GM12878 (cell line): Measurements from ENCODE around the gene AK8. TPM values are rescaled to one million over a fixed set of nuclear protein-coding genes. Genes with fewer than 3 reads are reported as not detected.

ENCODE experiments used
- ATAC-seq: fragments of 200-7000 bp; cut with Tn5 transposase; 3 replicates; pipeline ENCODE4 v1.9.1; 2020; ENCODE audit warnings: mild to moderate bottlenecking, moderate library complexity
- BruUV-seq: library from RNA; stranded (reverse); fragments of 400-500 nt; replicated peaks from 2 replicates; lab custom pipeline; 2021; lab: Mats Ljungman, UMichigan
- CTCF ChIA-PET: fragments of 300-600 bp; sonication (Branson Sonifier 250); formaldehyde crosslinking; extraction: SDS; loops from one replicate; lab custom pipeline; 2021; ENCODE audit warnings: inconsistent platforms; lab: Yijun Ruan, JAX
- POLR2A ChIA-PET: fragments of 350-600 bp; formaldehyde crosslinking; extraction: SDS; loops from one replicate; lab custom pipeline; 2021; ENCODE audit warnings: inconsistent platforms; lab: Charles Lee
- RAD21 ChIA-PET: fragments of 300-600 bp; sonication (Branson Sonifier 250); formaldehyde crosslinking; loops from one replicate; lab custom pipeline; 2023; ENCODE audit warnings: antibody characterized with exemption; ENCODE audit not compliant: unreplicated experiment; lab: Charles Lee
- SMC1A ChIA-PET: fragments of 300-600 bp; sonication (Branson Sonifier 250); formaldehyde crosslinking; loops from one replicate; lab custom pipeline; 2023; ENCODE audit not compliant: unreplicated experiment, uncharacterized antibody; lab: Charles Lee
- DNase-seq: peaks from one replicate; pipeline ENCODE4 v3.0.0-alpha.2; 2011; ENCODE audit warnings: low read depth, low spot score
- FAIRE-seq: peaks from 3 replicates; lab custom pipeline; 2011; peaks lifted over from hg19 to GRCh38; lab: Jason Lieb, UNC
- H2AFZ ChIP-seq: 2 replicates; pipeline ENCODE4 v1.6.0; 2011; ENCODE audit warnings: low read depth, low read length, control low read depth; ENCODE audit not compliant: control insufficient read depth
- H3K27ac ChIP-seq: 2 replicates; pipeline ENCODE4 v1.5.1; 2011; ENCODE audit warnings: control low read depth; ENCODE audit not compliant: control insufficient read depth, insufficient read depth
- H3K27me3 ChIP-seq, 2 experiments: replicated peaks in 1 of 2; 2 replicates each; pipeline versions ENCODE4 v1.6.0 to v1.6.1; 2011; ENCODE audit warnings: low read length in 1 of 2; ENCODE audit not compliant: control insufficient read depth in 2 of 2, insufficient read depth in 2 of 2
- H3K36me3 ChIP-seq, 2 experiments: 2 replicates each; pipeline ENCODE4 v1.5.1; 2011; ENCODE audit warnings: low read length in 1 of 2; ENCODE audit not compliant: control insufficient read depth in 2 of 2, insufficient read depth in 2 of 2
- H3K4me1 ChIP-seq: 2 replicates; pipeline ENCODE4 v1.6.1; 2011; ENCODE audit warnings: mild to moderate bottlenecking, low read length, moderate library complexity, mixed read lengths; ENCODE audit not compliant: control insufficient read depth, insufficient read depth
- H3K4me2 ChIP-seq: 2 replicates; pipeline ENCODE4 v1.6.0; 2011; ENCODE audit warnings: control low read depth; ENCODE audit not compliant: control insufficient read depth, insufficient read depth
- H3K4me3 ChIP-seq: fragments of 200-600 bp; sonication (generic); 2 replicates; pipeline ENCODE4 v1.5.1; 2016
- H3K79me2 ChIP-seq: 2 replicates; pipeline ENCODE4 v1.6.0; 2011; ENCODE audit warnings: low read length; ENCODE audit not compliant: control insufficient read depth, insufficient read depth
- H3K9ac ChIP-seq: 2 replicates; pipeline ENCODE4 v1.8.0; 2011; ENCODE audit warnings: low read length, control low read depth, mixed read lengths; ENCODE audit not compliant: control insufficient read depth, insufficient read depth
- H3K9me3 ChIP-seq: replicated peaks from 3 replicates; pipeline ENCODE4 v1.5.1; 2011; ENCODE audit warnings: mild to moderate bottlenecking, low read length; ENCODE audit not compliant: control insufficient read depth, insufficient read depth
- H4K20me1 ChIP-seq: 2 replicates; pipeline ENCODE4 v1.6.0; 2011; ENCODE audit not compliant: control insufficient read depth, insufficient read depth
- GABPA ChIP-seq: IDR thresholded peaks from 2 replicates; pipeline ENCODE4 v1.6.1; 2014; ENCODE audit warnings: antibody characterized with exemption, low read depth, mild to moderate bottlenecking, inconsistent platforms
- HDAC2 ChIP-seq: fragments of 200-600 bp; sonication (generic); IDR thresholded peaks from 2 replicates; pipeline ENCODE4 v1.6.1; 2017
- IRF3 ChIP-seq: fragments of 450-650 bp; IDR thresholded peaks from 2 replicates; pipeline ENCODE4 v1.6.1; 2014; ENCODE audit warnings: mild to moderate bottlenecking
- PAX8 ChIP-seq: fragments of 450-650 bp; IDR thresholded peaks from 2 replicates; pipeline ENCODE4 v1.6.1; 2017; ENCODE audit warnings: mild to moderate bottlenecking, moderate library complexity
- SPI1 ChIP-seq: IDR thresholded peaks from 2 replicates; pipeline ENCODE4 v1.6.1; 2011; ENCODE audit warnings: low read depth, mild to moderate bottlenecking, low read length, moderate library complexity, borderline replicate concordance; ENCODE audit not compliant: insufficient read depth
- ZZZ3 ChIP-seq: IDR thresholded peaks from 2 replicates; pipeline ENCODE4 v1.6.1; 2011; ENCODE audit warnings: low read depth; ENCODE audit not compliant: control insufficient read depth, insufficient read length
- WGBS: methylation state at CpG from one replicate; pipeline ENCODE4 v1.1.6; 2016; ENCODE audit warnings: low lambda C conversion rate; ENCODE audit not compliant: insufficient replicate concordance, insufficient coverage; ENCODE audit errors: missing lambda C conversion rate; 5-methylcytosine and 5-hydroxymethylcytosine counted together
- in situ Hi-C: fragments of 300-500 bp; cut with MboI; formaldehyde crosslinking; loops from 9 replicates; pipeline ENCODE4 v1.14.3; 2018; ENCODE audit warnings: mixed read lengths
- intact Hi-C: fragments of 100-400 bp; cut with micrococcal nuclease; formaldehyde crosslinking; loops from one replicate; pipeline ENCODE4 v1.14.2; 2022; ENCODE audit not compliant: unreplicated experiment
- polyA plus RNA-seq, 11 experiments: library from polyadenylated mRNA; depleted of rRNA in 4 of 11; unstranded in 6 of 11; stranded (reverse) in 5 of 11; fragments of >200 nt; fragmentation: Nextera tagmentation in 4 of 11; fragmentation: Illumina TruSeq in 1 of 11; extraction: Ambion mirVana in 4 of 11; extraction: Trizol in 1 of 11; gene quantifications; 1 replicate in 1 of 11; 2 replicates in 10 of 11; pipeline versions ENCODE4 v1.2.1 to v1.2.3, GENCODE V29; 2011 to 2016; ENCODE audit warnings: inconsistent platforms in 2 of 11, missing spikeins in 2 of 11, low read depth in 1 of 11
- total RNA-seq, 4 experiments: library from RNA; depleted of rRNA in 3 of 4; stranded (reverse); fragments of >200 nt in 3 of 4; fragmentation: Illumina TruSeq in 1 of 4; extraction: Trizol in 1 of 4; gene quantifications; 2 replicates each; pipeline versions ENCODE4 v1.2.1 to v1.2.3, GENCODE V29; 2013 to 2021

The AK8 gene
- total and polyA plus RNA-seq, 10 of the 15 experiments (the other 5 are each of a cell fraction or from before 2014, with no cell fraction given): 0.03 to 0.12 (median 0.06) TPM; not detected in 5

GRCh38 chr9:132879457-132880323 is 1.6 kb upstream of the AK8 start:
- no peak overlapping the region for H3K27ac ChIP-seq
- RAD21 ChIA-PET: no interaction called here

More at GRCh38 chr9:132879457-132880323, 1.6 kb upstream of the AK8 start:
- CTCF ChIA-PET: interaction anchor here (6.1 kb wide), 1 partner anchor 22 kb away, joined by 32 read pairs; no protein-coding TSS in a partner anchor
- intact Hi-C loops: no loop called here
- Histone ChIP-seq H3K9ac (no peak overlapping the region), H3K36me3 (no peaks in the 10 kb centered on the region), H3K4me1 (no peaks in the 10 kb centered on the region), H2AFZ (no peak overlapping the region; the same call in 1 of the 2 replicates), H4K20me1 (no peaks in the 10 kb centered on the region), H3K9me3 (no peaks in the 10 kb centered on the region)
- no peak for DNase-seq
- POLR2A ChIA-PET: no interaction called here
- SMC1A ChIA-PET: interaction anchor here (0.7 to 0.8 kb wide), 2 partner anchors 14 to 92 kb away, joined by 3 read pairs; no protein-coding TSS in a partner anchor
- TF ChIP-seq SPI1: peak; percentile 62; the same call in 1 of the 2 replicates
- no peak for TF ChIP-seq HDAC2
- TF ChIP-seq ZZZ3: no peak
- TF ChIP-seq GABPA: no peak
- no peak for TF ChIP-seq PAX8
- TF ChIP-seq IRF3: no peak
- TF ChIP-seq, all 136 proteins: peak for 1
- 52% methylated on average over 6 of the region's 6 CpGs for WGBS
- Histone ChIP-seq H3K4me3 (no peak overlapping the region), H3K79me2 (no peaks in the 10 kb centered on the region), H3K4me2 (no peak overlapping the region), H3K27me3 (0 out of 4 replicates have a peak, but pooled peaks cover 0 to 4% of the 10 kb centered on the region in 2 experiments)
- ATAC-seq: no peak
- FAIRE-seq: no peak
- no TSS peak for BruUV-seq
- in situ Hi-C loops: no loop called here
